Skin epidermis (tissue), 12 donors: Measurements from ENCODE around the gene PAOX.
"Not testable (repeated sequence)": the region's sequence is repeated elsewhere in the genome, so short reads cannot be mapped to it uniquely, and the experiment has no call there.

ENCODE experiments used
- H3K27ac ChIP-seq, 21 experiments: fragments of 200-600 bp; sonication (generic) in 11 of 21; one replicate each; pipeline ENCODE4 v1.5.0; 2020; ENCODE audit warnings: mild to moderate bottlenecking in 3 of 21, inconsistent platforms in 2 of 21, moderate library complexity in 2 of 21
- H3K4me3 ChIP-seq, 7 experiments: fragments of 200-600 bp; sonication (generic) in 2 of 7; one replicate each; pipeline ENCODE4 v1.5.0; 2020; ENCODE audit warnings: inconsistent platforms in 2 of 7, mild to moderate bottlenecking in 2 of 7, moderate library complexity in 1 of 7

Gene PAOX

GRCh38 chr10:133422223-133422806 is 43.3 kb downstream of the PAOX start:
- no peak overlapping the region for H3K4me3 ChIP-seq
- no peak overlapping the region for H3K27ac ChIP-seq

- Histone ChIP-seq H3K27ac (no peak overlapping the region), H3K4me3 (peak overlapping the region in 1 of 7 experiments; percentile 17)
These were observed 44.0 kb downstream of the PAOX start for GRCh38 chr10:133422807-133423771.

- H3K27ac ChIP-seq = not testable (repeated sequence)
- H3K4me3 ChIP-seq = peak overlapping the region in 1 of 7 experiments; percentile 15
These were observed 45.0 kb downstream of the PAOX start for GRCh38 chr10:133424102-133424501.

- H3K4me3 ChIP-seq = peak within 1 kb of the TSS in 1 of 7 experiments; percentile 17
These were observed 45.5 kb downstream of the PAOX start, which contains the start of gene SPRN for GRCh38 chr10:133424601-133425000. Gene SPRN (minus strand): TSS chr10:133424625. CDS start chr10:133423681, 944 bp downstream.

GRCh38 chr10:133429571-133429970 is 50.5 kb downstream of the PAOX start:
- not testable (repeated sequence) for H3K27ac ChIP-seq, H3K4me3 ChIP-seq

More at GRCh38 chr10:133424601-133425000, 45.5 kb downstream of the PAOX start, which contains the start of gene SPRN:
- not testable (repeated sequence) for H3K27ac ChIP-seq

- not testable (repeated sequence) for H3K27ac ChIP-seq, H3K4me3 ChIP-seq
These were observed 53.0 kb downstream of the PAOX start for GRCh38 chr10:133431888-133432613.

- not testable (repeated sequence) for H3K4me3 ChIP-seq, H3K27ac ChIP-seq
These were observed 53.7 kb downstream of the PAOX start for GRCh38 chr10:133432789-133433188.

- no peak overlapping the region for H3K27ac ChIP-seq
- H3K4me3 ChIP-seq = no peak overlapping the region
These were observed 59.7 kb downstream of the PAOX start for GRCh38 chr10:133438711-133439273.

GRCh38 chr10:133439517-133440461 is 60.7 kb downstream of the PAOX start:
- Histone ChIP-seq H3K4me3 (no peak overlapping the region), H3K27ac (peak overlapping the region in 1 of 21 experiments; percentile 14)

- Histone ChIP-seq H3K27ac (no peak overlapping the region), H3K4me3 (no peak overlapping the region)
These were observed 61.7 kb downstream of the PAOX start for GRCh38 chr10:133440633-133441285.
